H9 (cell line): ENCODE data around the gene IL21R. TPM values are rescaled to one million over a fixed set of nuclear protein-coding genes. Genes with fewer than 3 reads are reported as not detected.

ENCODE experiments used
- DNase-seq: peaks from one replicate; pipeline ENCODE4 v3.0.0-alpha.2; 2017
- H2AFZ ChIP-seq: one replicate; pipeline ENCODE4 v1.6.1; 2013; ENCODE audit warnings: mild to moderate bottlenecking, low read length, control low read depth, moderate library complexity
- H2AK5ac ChIP-seq: 2 replicates; pipeline ENCODE4 v1.6.1; 2013; ENCODE audit warnings: low read length, control low read depth, mixed read lengths; ENCODE audit not compliant: insufficient read length
- H2BK120ac ChIP-seq: one replicate; pipeline ENCODE4 v1.6.1; 2013; ENCODE audit warnings: low read depth, mild to moderate bottlenecking, low read length, control low read depth, inconsistent platforms; ENCODE audit not compliant: poor library complexity, severe bottlenecking
- H2BK12ac ChIP-seq: 2 replicates; pipeline ENCODE4 v1.6.1; 2013; ENCODE audit warnings: low read length, control low read depth, mixed read lengths, low read depth; ENCODE audit not compliant: insufficient read length
- H2BK15ac ChIP-seq: 2 replicates; pipeline ENCODE4 v1.6.1; 2013; ENCODE audit warnings: low read depth, low read length, control low read depth
- H2BK20ac ChIP-seq: one replicate; pipeline ENCODE4 v1.6.1; 2013; ENCODE audit warnings: low read depth, mild to moderate bottlenecking, low read length, control low read depth, inconsistent platforms; ENCODE audit not compliant: poor library complexity, severe bottlenecking
- H2BK5ac ChIP-seq: 2 replicates; pipeline ENCODE4 v1.6.1; 2013; ENCODE audit warnings: low read length, control low read depth, mixed read lengths; ENCODE audit not compliant: insufficient read length
- H3K14ac ChIP-seq: 2 replicates; pipeline ENCODE4 v1.6.1; 2013; ENCODE audit warnings: low read length, control low read depth; ENCODE audit not compliant: insufficient read depth
- H3K18ac ChIP-seq: 2 replicates; pipeline ENCODE4 v1.6.1; 2013; ENCODE audit warnings: low read depth, mild to moderate bottlenecking, mixed read lengths, low read length, control low read depth; ENCODE audit not compliant: insufficient read length
- H3K23ac ChIP-seq: 2 replicates; pipeline ENCODE4 v1.6.1; 2013; ENCODE audit warnings: low read length, control low read depth, mixed read lengths, low read depth; ENCODE audit not compliant: insufficient read length
- H3K23me2 ChIP-seq: 2 replicates; pipeline ENCODE4 v1.6.1; 2013; ENCODE audit warnings: low read depth, mild to moderate bottlenecking, mixed read lengths, low read length, control low read depth; ENCODE audit not compliant: insufficient read length, poor library complexity, severe bottlenecking
- H3K27ac ChIP-seq: 2 replicates; pipeline ENCODE4 v1.5.1; 2013; ENCODE audit warnings: low read length, control low read depth, mixed read lengths, low read depth; ENCODE audit not compliant: insufficient read length
- H3K27me3 ChIP-seq: 2 replicates; pipeline ENCODE4 v1.6.1; 2013; ENCODE audit warnings: low read length, control low read depth, inconsistent platforms; ENCODE audit not compliant: insufficient read depth
- H3K4ac ChIP-seq: 2 replicates; pipeline ENCODE4 v1.6.1; 2013; ENCODE audit warnings: low read depth, mild to moderate bottlenecking, control low read depth, inconsistent platforms, low read length, moderate library complexity
- H3K4me1 ChIP-seq: 2 replicates; pipeline ENCODE4 v1.6.1; 2013; ENCODE audit warnings: low read length, control low read depth, inconsistent platforms; ENCODE audit not compliant: insufficient read depth
- H3K4me2 ChIP-seq: 2 replicates; pipeline ENCODE4 v1.6.1; 2013; ENCODE audit warnings: low read length, control low read depth, mixed read lengths; ENCODE audit not compliant: insufficient read length, insufficient read depth
- H3K56ac ChIP-seq: 2 replicates; pipeline ENCODE4 v1.6.1; 2013; ENCODE audit warnings: low read depth, mild to moderate bottlenecking, mixed read lengths, low read length, control low read depth; ENCODE audit not compliant: insufficient read length
- H3K79me1 ChIP-seq: 2 replicates; pipeline ENCODE4 v1.6.1; 2013; ENCODE audit warnings: low read depth, mild to moderate bottlenecking, moderate library complexity, low read length, control low read depth, inconsistent platforms; ENCODE audit not compliant: insufficient read depth, poor library complexity, severe bottlenecking
- H3K79me2 ChIP-seq: 2 replicates; pipeline ENCODE4 v1.6.1; 2013; ENCODE audit warnings: low read length, control low read depth, inconsistent platforms; ENCODE audit not compliant: insufficient read depth
- H3K9ac ChIP-seq: 2 replicates; pipeline ENCODE4 v1.6.1; 2013; ENCODE audit warnings: low read length, control low read depth, mixed read lengths; ENCODE audit not compliant: insufficient read length; ENCODE audit errors: extremely low read depth
- H3K9me3 ChIP-seq: one replicate; pipeline ENCODE4 v1.6.1; 2013; ENCODE audit warnings: low read depth, low read length, inconsistent platforms; ENCODE audit not compliant: control insufficient read depth
- H3T11ph ChIP-seq: one replicate; pipeline ENCODE4 v1.6.1; 2013; ENCODE audit warnings: mild to moderate bottlenecking, low read length, control low read depth, inconsistent platforms
- H4K20me1 ChIP-seq: one replicate; pipeline ENCODE4 v1.6.1; 2013; ENCODE audit not compliant: control insufficient read depth, insufficient read length, insufficient read depth
- H4K5ac ChIP-seq: 2 replicates; pipeline ENCODE4 v1.6.1; 2013; ENCODE audit warnings: low read depth, mild to moderate bottlenecking, mixed read lengths, low read length, control low read depth; ENCODE audit not compliant: insufficient read length
- H4K8ac ChIP-seq: replicated peaks from 2 replicates; pipeline ENCODE4 v1.6.1; 2013; ENCODE audit warnings: low read length, control low read depth, mixed read lengths, low read depth; ENCODE audit not compliant: insufficient read length
- H4K91ac ChIP-seq: 2 replicates; pipeline ENCODE4 v1.6.1; 2013; ENCODE audit warnings: low read depth, mild to moderate bottlenecking, moderate library complexity, mixed read lengths, low read length, control low read depth; ENCODE audit not compliant: insufficient read length
- H3K27ac Mint-ChIP-seq, 3 experiments: 2 replicates in 2 of 3; 3 replicates in 1 of 3; pipeline ENCODE4 v1.8.0; 2020 to 2021; ENCODE audit warnings: mixed read lengths in 3 of 3, mild to moderate bottlenecking in 1 of 3, moderate library complexity in 1 of 3
- H3K27me3 Mint-ChIP-seq: 2 replicates; pipeline ENCODE4 v1.8.0; 2021; ENCODE audit warnings: low read depth, mild to moderate bottlenecking, moderate library complexity, mixed read lengths
- H3K36me3 Mint-ChIP-seq, 3 experiments: 2 replicates in 2 of 3; 3 replicates in 1 of 3; pipeline ENCODE4 v1.8.0; 2020 to 2021; ENCODE audit warnings: low read depth in 3 of 3, mixed read lengths in 3 of 3; ENCODE audit not compliant: insufficient read depth in 1 of 3
- H3K4me1 Mint-ChIP-seq, 2 experiments: 2 replicates each; pipeline ENCODE4 v1.8.0; 2020; ENCODE audit warnings: mixed read lengths in 2 of 2
- H3K4me3 Mint-ChIP-seq, 2 experiments: 2 replicates in 1 of 2; 3 replicates in 1 of 2; pipeline ENCODE4 v1.8.0; 2020 to 2021; ENCODE audit warnings: mild to moderate bottlenecking in 2 of 2, mixed read lengths in 2 of 2, moderate library complexity in 1 of 2
- H3K9me3 Mint-ChIP-seq, 2 experiments: 2 replicates in 1 of 2; 3 replicates in 1 of 2; pipeline ENCODE4 v1.8.0; 2020; ENCODE audit warnings: mild to moderate bottlenecking in 2 of 2, mixed read lengths in 2 of 2, moderate library complexity in 1 of 2
- CTCF ChIP-seq: fragments of 200-600 bp; sonication (generic); conservative IDR thresholded peaks from 3 replicates; pipeline ENCODE4 v1.8.0; 2021; ENCODE audit warnings: antibody characterized with exemption, mild to moderate bottlenecking
- WGBS: extraction: QIAGEN DNeasy Blood & Tissue Kit; methylation state at CpG from one replicate; pipeline ENCODE4 v1.1.7; 2013; ENCODE audit warnings: missing lambda C conversion rate, low lambda C conversion rate, mixed read lengths; ENCODE audit not compliant: insufficient read length; ENCODE audit errors: extremely low coverage; 5-methylcytosine and 5-hydroxymethylcytosine counted together
- total RNA-seq: library from RNA; stranded (reverse); gene quantifications from 2 replicates; pipeline ENCODE4 v1.2.1, GENCODE V29; 2021

The IL21R gene
- total RNA-seq, 1 experiment from 2014 or later: 0.07 TPM

GRCh38 chr16:27483088-27483437, 81.1 kb downstream of the IL21R start:
- Histone ChIP-seq H3K9me3 (no peaks in the 10 kb centered on the region), H3K4ac (no peak overlapping the region), H3K9ac (no peak overlapping the region), H2BK5ac (no peak overlapping the region), H4K20me1 (no peaks in the 10 kb centered on the region), H3K18ac (no peak overlapping the region), H2BK20ac (no peak overlapping the region), H2BK12ac (no peak overlapping the region), H3T11ph (no peak overlapping the region), H3K4me1 (no peaks in the 10 kb centered on the region), H3K79me2 (no peaks in the 10 kb centered on the region), H3K27ac (no peak overlapping the region), H3K14ac (no peak overlapping the region), H3K79me1 (no peaks in the 10 kb centered on the region), H3K4me2 (no peak overlapping the region), H4K8ac (no peak overlapping the region), H4K91ac (no peak overlapping the region), H2BK15ac (no peak overlapping the region), H3K27me3 (no peaks in the 10 kb centered on the region), H2BK120ac (no peak overlapping the region), H2AK5ac (no peak overlapping the region), H3K23ac (no peak overlapping the region), H3K23me2 (no peaks in the 10 kb centered on the region), H3K56ac (no peak overlapping the region), H2AFZ (no peak overlapping the region), H4K5ac (no peak overlapping the region)
- Mint-ChIP-seq H3K4me3 (no peak overlapping the region), H3K27me3 (no peaks in the 10 kb centered on the region), H3K9me3 (no peaks in the 10 kb centered on the region), H3K27ac (no peak overlapping the region), H3K4me1 (no peaks in the 10 kb centered on the region), H3K36me3 (peaks cover 46 to 97% (median 92%) of the 10 kb centered on the region in 3 experiments)
- TF ChIP-seq CTCF: no peak
- no peak for DNase-seq
- WGBS: no CpG with 5 or more reads among the region's 5 CpGs
